ENCODE results near the gene LDLRAD1. TPM values are rescaled to one million over a fixed set of nuclear protein-coding genes. Genes with fewer than 3 reads are reported as not detected.

LDLRAD1 gene
- total RNA-seq, 1 experiment from 2014 or later: not detected

DNA sequence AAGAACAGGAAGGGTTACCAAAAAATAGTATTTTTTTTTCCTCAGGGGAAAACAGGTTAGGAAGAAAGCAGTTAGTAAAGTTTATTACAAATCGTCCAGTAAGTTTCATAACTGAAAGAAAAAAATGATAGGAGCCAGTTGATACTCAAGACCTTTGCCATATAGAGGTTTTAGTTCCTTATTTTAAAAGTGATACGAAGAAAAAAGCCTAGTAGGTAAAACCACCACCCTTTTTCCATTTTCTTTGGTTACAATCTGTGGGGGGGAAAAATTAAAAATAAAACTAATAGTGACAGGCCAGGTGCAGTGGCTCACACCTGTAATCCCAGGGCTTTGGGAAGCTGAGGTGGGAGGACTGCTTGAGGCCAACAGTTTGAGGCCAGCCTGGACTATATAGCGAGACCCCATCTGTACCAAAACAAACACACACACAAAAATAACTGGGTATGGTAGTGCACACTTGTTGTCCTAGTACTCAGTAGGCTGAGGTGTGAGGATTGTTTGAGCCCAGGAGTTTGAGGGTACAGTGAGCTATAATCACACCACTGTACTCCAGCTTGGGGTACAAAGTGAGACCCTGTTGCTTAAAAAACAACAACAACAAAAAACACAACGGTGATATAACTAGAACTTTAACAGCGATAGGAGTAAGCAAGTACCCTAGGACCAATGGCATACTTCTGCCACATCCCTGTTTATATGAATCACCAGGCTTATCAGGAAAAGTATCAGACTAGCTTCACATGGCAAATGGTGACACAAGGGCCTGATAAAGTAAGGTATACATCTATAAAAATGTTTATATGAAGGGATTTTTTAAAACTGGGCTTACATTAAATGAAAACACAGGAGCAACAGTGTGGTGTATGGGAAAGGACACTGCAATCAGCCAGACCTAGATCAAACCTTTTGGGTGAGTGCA lies 29.7 kb upstream of the LDLRAD1 start:
- POLR2A ChIA-PET: interaction anchor here (1.7 kb wide), 1 partner anchor 11 kb away, joined by 6 read pairs; no protein-coding TSS in a partner anchor

DNA sequence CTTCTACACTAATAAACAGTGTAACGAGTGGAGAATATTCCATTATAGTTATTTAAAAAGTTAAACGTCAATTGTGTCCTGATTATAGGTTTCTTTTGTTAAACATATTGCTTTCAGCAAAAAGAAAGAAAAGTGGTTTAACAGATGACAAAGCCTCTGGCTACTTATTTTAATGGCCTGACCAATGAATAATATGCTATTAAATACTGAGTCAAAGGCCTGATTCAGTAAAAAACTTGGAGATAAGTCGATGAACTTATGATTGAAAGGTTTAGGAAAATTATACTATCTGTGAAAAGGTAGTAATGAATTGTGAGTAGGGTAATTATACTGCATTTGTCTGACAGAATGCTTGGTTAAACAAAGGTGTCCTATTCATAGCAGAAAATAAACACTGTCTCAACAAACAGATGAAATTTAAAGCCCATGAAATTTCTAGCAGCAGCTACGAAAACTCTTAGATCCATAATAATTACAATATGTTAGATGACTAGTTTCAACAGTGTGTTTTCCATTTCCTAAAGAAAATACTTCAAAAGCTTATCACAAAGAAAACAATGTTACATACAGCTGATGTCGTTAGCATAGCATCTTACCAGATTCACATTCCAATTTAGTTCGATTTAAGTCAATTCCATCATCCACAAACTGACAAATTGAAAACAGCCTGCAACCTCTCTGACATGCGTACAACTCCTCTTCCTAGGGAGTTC lies 28.8 kb upstream of the LDLRAD1 start:
- BruUV-seq (replicated peaks): no TSS peak
- TF ChIP-seq, protein P1, sequence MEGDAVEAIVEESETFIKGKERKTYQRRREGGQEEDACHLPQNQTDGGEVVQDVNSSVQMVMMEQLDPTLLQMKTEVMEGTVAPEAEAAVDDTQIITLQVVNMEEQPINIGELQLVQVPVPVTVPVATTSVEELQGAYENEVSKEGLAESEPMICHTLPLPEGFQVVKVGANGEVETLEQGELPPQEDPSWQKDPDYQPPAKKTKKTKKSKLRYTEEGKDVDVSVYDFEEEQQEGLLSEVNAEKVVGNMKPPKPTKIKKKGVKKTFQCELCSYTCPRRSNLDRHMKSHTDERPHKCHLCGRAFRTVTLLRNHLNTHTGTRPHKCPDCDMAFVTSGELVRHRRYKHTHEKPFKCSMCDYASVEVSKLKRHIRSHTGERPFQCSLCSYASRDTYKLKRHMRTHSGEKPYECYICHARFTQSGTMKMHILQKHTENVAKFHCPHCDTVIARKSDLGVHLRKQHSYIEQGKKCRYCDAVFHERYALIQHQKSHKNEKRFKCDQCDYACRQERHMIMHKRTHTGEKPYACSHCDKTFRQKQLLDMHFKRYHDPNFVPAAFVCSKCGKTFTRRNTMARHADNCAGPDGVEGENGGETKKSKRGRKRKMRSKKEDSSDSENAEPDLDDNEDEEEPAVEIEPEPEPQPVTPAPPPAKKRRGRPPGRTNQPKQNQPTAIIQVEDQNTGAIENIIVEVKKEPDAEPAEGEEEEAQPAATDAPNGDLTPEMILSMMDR (IDR thresholded peaks at IDR 0.05; ENCODE audit: unreplicated experiment): no peak
- ChIA-PET POLR2A (no interaction called here), CTCF (no interaction called here)
- Mint-ChIP-seq H3K4me1 (ENCODE audit: insufficient read depth, unreplicated experiment) (peaks cover 6% of the 10 kb centered on the region), H3K9me3 (ENCODE audit: unreplicated experiment) (no peaks in the 10 kb centered on the region), H3K27ac (ENCODE audit: low read depth, unreplicated experiment) (no peak overlapping the region), H3K36me3 (ENCODE audit: insufficient read depth, unreplicated experiment) (peaks cover 32% of the 10 kb centered on the region), H3K27me3 (ENCODE audit: insufficient read depth, unreplicated experiment) (no peaks in the 10 kb centered on the region), H3K4me3 (ENCODE audit: unreplicated experiment) (no peak overlapping the region)
- intact Hi-C loops (cut with micrococcal nuclease): no loop called here
- DNase-seq (ENCODE audit: unreplicated experiment): no peak

More for the DNA sequence above, 29.7 kb upstream of the LDLRAD1 start:
- intact Hi-C loops (cut with micrococcal nuclease): no loop called here
- CTCF ChIA-PET: interaction anchor here (0.8 to 1.1 kb wide), 5 partner anchors 8 to 442 kb away, joined by 3 to 8 read pairs (median 4); partner anchors contain the start of gene LRRC42
- TF ChIP-seq, protein P1 (IDR thresholded peaks at IDR 0.05; ENCODE audit: unreplicated experiment): no peak
- DNase-seq (ENCODE audit: unreplicated experiment): no peak
- Mint-ChIP-seq H3K36me3 (ENCODE audit: insufficient read depth, unreplicated experiment) (peaks cover 24% of the 10 kb centered on the region), H3K27ac (ENCODE audit: low read depth, unreplicated experiment) (no peak overlapping the region), H3K9me3 (ENCODE audit: unreplicated experiment) (no peaks in the 10 kb centered on the region), H3K4me1 (ENCODE audit: insufficient read depth, unreplicated experiment) (peaks cover 6% of the 10 kb centered on the region), H3K27me3 (ENCODE audit: insufficient read depth, unreplicated experiment) (no peaks in the 10 kb centered on the region), H3K4me3 (ENCODE audit: unreplicated experiment) (no peak overlapping the region)
- no TSS peak for BruUV-seq (replicated peaks)

DNA sequence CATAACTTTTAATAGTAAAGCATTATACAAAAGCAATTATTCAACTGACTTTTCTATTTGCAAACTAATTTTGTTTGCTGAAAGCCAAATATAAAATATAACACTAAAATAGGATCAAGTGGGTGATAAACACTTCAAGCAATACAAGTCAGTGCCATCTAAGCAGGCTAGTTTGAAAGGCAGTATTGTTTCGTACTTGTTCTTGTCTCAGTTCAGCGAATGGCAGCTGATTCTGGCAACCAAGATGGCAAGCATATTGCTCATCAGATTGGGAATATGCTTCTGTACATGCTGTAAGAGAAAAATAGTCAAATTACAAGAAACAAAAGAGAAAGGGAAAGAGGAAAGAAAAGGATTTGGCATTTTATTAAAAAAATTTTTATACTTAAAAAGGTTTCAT lies 27.5 kb upstream of the LDLRAD1 start:
- CTCF ChIA-PET: interaction anchor here (0.6 kb wide), 2 partner anchors 120 to 135 kb away, joined by 3 to 5 read pairs; no protein-coding TSS in a partner anchor

More for the DNA sequence above, 27.5 kb upstream of the LDLRAD1 start:
- POLR2A ChIA-PET: interaction anchor here (0.8 to 1.4 kb wide), 3 partner anchors 9 to 100 kb away, joined by 3 read pairs; partner anchors contain the start of genes IFT25 and LRRC42
- TF ChIP-seq, protein P1 (IDR thresholded peaks at IDR 0.05; ENCODE audit: unreplicated experiment): no peak
- intact Hi-C loops (cut with micrococcal nuclease): no loop called here
- no TSS peak for BruUV-seq (replicated peaks)
- Mint-ChIP-seq H3K4me3 (ENCODE audit: unreplicated experiment) (no peak overlapping the region), H3K9me3 (ENCODE audit: unreplicated experiment) (no peaks in the 10 kb centered on the region), H3K36me3 (ENCODE audit: insufficient read depth, unreplicated experiment) (peaks cover 45% of the 10 kb centered on the region), H3K27ac (ENCODE audit: low read depth, unreplicated experiment) (no peak overlapping the region), H3K27me3 (ENCODE audit: insufficient read depth, unreplicated experiment) (no peaks in the 10 kb centered on the region), H3K4me1 (ENCODE audit: insufficient read depth, unreplicated experiment) (peaks cover 6% of the 10 kb centered on the region)
- DNase-seq (ENCODE audit: unreplicated experiment): no peak
